Measurements from ENCODE around the gene MCUB. TPM values are rescaled to one million over a fixed set of nuclear protein-coding genes. Genes with fewer than 3 reads are reported as not detected.

Gene MCUB
- total and polyA plus RNA-seq, 2 of the 13 experiments (the other 11 are each of a cell fraction or from before 2014, with no cell fraction given) = 0.95 to 2.2 TPM

DNA sequence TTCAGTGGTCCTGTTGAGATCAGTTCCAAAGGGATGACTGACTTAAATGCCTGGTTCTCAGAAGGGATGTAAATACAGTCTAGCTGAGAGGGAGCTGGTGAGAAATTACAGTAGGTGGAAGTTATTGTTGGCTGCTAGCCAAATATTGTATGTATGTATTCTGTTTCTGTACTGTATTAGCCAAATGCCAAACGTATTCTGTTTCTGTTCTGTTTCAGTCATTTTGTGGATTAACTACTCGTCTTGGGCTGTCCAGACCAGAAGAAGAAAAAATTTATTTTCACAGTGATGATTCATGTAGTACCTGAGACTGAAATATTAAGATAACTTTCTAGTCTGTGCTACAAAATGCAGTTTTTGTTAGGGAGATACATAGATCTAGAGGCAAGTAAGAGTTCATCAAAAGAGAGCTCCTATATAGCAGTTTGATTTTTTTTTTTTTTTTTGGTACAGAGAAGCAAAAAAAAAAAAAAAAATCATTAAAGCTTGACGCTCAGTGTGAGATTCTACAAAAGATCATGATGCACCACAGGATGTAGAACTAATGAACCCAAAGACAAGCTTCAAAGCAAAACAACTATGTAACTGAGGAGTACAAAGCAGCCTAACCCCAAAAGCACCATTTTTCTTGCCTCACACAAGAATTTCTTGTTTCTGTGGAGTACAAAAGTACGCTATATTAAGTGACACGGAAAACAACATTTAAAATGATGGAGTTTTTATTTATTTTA lies 88.4 kb downstream of the MCUB start:
- intact Hi-C loops (cut with micrococcal nuclease; ENCODE audit: unreplicated experiment) = no loop called here
- in situ Hi-C loops (cut with HindIII; ENCODE audit: extremely low pct_ligation_motif_present, low pct_unique_long_range_greater_than_20kb) = no loop called here
- Histone ChIP-seq H3K27me3 (ENCODE audit: control insufficient read depth in 1 of 2, insufficient read depth in 2 of 2, low read length in 2 of 2) (no peaks in the 10 kb centered on the region; a peak in 1 of 5 replicates), H3K9me3 (ENCODE audit: low read length) (no peaks in the 10 kb centered on the region), H2AFZ (ENCODE audit: low read length) (no peak overlapping the region), H3K4me1 (ENCODE audit: insufficient read depth, low read length) (no peaks in the 10 kb centered on the region), H3K36me3 (replicated peaks in 1 of 2; ENCODE audit: control insufficient read depth in 1 of 2, insufficient read depth in 2 of 2, low read length in 2 of 2) (0 out of 5 replicates have a peak, but pooled peaks cover 0 to 2% of the 10 kb centered on the region in 2 experiments), H3K79me2 (ENCODE audit: insufficient read depth, low read length) (no peaks in the 10 kb centered on the region), H3K27ac (ENCODE audit: extremely low read length, insufficient read depth, low read length) (no peak overlapping the region), H3K4me3 (replicated peaks in 1 of 3; ENCODE audit: insufficient read depth in 1 of 3, low read depth in 2 of 3, low read length in 3 of 3) (no peak overlapping the region), H4K20me1 (ENCODE audit: insufficient read depth, low read length) (no peaks in the 10 kb centered on the region), H3K4me2 (ENCODE audit: low read depth, low read length) (no peak overlapping the region), H3K9ac (ENCODE audit: insufficient read depth, low read depth, low read length) (no peak overlapping the region)
- DNase-seq (ENCODE audit: low spot score) (no peak), FAIRE-seq (no peak), ATAC-seq (no peak)
- ChIA-PET POLR2A (no interaction called here), CTCF (ENCODE audit: low intra/inter-chr PET ratio, low total read pairs) (no interaction called here)
- BruUV-seq (replicated peaks) = no TSS peak
- WGBS (ENCODE audit: low lambda C conversion rate) = 61% methylated on average over 5 of the region's 5 CpGs
- TF ChIP-seq CAMTA2 (CRISPR knock-in tag; IDR thresholded peaks at IDR 0.05; ENCODE audit: borderline replicate concordance) = no peak
- no peak for TF ChIP-seq ATF1 (CRISPR knock-in tag; IDR thresholded peaks at IDR 0.05)
- no peak for TF ChIP-seq ZNF792 (CRISPR knock-in tag; IDR thresholded peaks at IDR 0.05)
- TF ChIP-seq CCDC6 (CRISPR knock-in tag; IDR thresholded peaks at IDR 0.05) = no peak
- TF ChIP-seq, protein P1, sequence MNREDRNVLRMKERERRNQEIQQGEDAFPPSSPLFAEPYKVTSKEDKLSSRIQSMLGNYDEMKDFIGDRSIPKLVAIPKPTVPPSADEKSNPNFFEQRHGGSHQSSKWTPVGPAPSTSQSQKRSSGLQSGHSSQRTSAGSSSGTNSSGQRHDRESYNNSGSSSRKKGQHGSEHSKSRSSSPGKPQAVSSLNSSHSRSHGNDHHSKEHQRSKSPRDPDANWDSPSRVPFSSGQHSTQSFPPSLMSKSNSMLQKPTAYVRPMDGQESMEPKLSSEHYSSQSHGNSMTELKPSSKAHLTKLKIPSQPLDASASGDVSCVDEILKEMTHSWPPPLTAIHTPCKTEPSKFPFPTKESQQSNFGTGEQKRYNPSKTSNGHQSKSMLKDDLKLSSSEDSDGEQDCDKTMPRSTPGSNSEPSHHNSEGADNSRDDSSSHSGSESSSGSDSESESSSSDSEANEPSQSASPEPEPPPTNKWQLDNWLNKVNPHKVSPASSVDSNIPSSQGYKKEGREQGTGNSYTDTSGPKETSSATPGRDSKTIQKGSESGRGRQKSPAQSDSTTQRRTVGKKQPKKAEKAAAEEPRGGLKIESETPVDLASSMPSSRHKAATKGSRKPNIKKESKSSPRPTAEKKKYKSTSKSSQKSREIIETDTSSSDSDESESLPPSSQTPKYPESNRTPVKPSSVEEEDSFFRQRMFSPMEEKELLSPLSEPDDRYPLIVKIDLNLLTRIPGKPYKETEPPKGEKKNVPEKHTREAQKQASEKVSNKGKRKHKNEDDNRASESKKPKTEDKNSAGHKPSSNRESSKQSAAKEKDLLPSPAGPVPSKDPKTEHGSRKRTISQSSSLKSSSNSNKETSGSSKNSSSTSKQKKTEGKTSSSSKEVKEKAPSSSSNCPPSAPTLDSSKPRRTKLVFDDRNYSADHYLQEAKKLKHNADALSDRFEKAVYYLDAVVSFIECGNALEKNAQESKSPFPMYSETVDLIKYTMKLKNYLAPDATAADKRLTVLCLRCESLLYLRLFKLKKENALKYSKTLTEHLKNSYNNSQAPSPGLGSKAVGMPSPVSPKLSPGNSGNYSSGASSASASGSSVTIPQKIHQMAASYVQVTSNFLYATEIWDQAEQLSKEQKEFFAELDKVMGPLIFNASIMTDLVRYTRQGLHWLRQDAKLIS (CRISPR knock-in tag; IDR thresholded peaks at IDR 0.05) = no peak
- TF ChIP-seq CEBPG (CRISPR knock-in tag; IDR thresholded peaks at IDR 0.05) = no peak
- no peak for TF ChIP-seq NFIB (CRISPR knock-in tag; IDR thresholded peaks at IDR 0.05; ENCODE audit: borderline replicate concordance)
- no peak for TF ChIP-seq MTA1 (CRISPR knock-in tag; IDR thresholded peaks at IDR 0.05; ENCODE audit: borderline replicate concordance)
- TF ChIP-seq ZNF205 (CRISPR knock-in tag; IDR thresholded peaks at IDR 0.05) = no peak
- no peak for TF ChIP-seq ZNF333 (CRISPR knock-in tag; IDR thresholded peaks at IDR 0.05; ENCODE audit: borderline replicate concordance)
- TF ChIP-seq RAD51 (IDR thresholded peaks at IDR 0.05; ENCODE audit: borderline replicate concordance) = no peak
- TF ChIP-seq, protein P2, sequence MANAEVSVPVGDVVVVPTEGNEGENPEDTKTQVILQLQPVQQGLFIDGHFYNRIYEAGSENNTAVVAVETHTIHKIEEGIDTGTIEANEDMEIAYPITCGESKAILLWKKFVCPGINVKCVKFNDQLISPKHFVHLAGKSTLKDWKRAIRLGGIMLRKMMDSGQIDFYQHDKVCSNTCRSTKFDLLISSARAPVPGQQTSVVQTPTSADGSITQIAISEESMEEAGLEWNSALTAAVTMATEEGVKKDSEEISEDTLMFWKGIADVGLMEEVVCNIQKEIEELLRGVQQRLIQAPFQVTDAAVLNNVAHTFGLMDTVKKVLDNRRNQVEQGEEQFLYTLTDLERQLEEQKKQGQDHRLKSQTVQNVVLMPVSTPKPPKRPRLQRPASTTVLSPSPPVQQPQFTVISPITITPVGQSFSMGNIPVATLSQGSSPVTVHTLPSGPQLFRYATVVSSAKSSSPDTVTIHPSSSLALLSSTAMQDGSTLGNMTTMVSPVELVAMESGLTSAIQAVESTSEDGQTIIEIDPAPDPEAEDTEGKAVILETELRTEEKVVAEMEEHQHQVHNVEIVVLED (CRISPR knock-in tag; IDR thresholded peaks at IDR 0.05; ENCODE audit: borderline replicate concordance) = no peak
